ENCODE measurements around the gene MSI2. TPM values are rescaled to one million over a fixed set of nuclear protein-coding genes. Genes with fewer than 3 reads are reported as not detected.

Gene MSI2
- total RNA-seq, 2 experiments from 2014 or later: 131 to 164 TPM

DNA sequence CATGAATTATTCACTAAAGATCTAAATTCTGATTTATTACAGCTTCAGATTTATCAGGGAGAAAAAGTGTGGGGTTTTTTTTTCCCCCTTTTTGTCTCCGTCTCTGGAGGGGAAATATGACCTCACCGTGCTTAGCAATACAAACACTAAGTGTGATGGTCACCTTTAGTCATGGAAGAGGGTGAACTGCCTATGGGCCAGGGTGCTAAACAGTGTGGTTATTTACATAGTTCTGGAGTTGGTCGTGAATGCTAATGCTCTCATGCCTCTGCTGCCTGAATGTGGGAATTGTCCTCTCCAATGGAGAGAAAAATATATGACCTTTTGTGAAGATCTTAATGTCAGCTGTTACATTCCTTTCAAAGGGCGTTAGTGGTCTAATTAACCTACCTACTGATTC is 44.8 kb upstream of the MSI2 start:
- Histone ChIP-seq H3K4me3 (ENCODE audit: low read depth, low read length, poor library complexity, severe bottlenecking) (no peak overlapping the region), H3K4me1 (ENCODE audit: insufficient read depth, low read length, poor library complexity, severe bottlenecking) (no peaks in the 10 kb centered on the region), H3K27ac (ENCODE audit: low read depth, low read length, poor library complexity, severe bottlenecking) (no peak overlapping the region), H3K36me3 (ENCODE audit: insufficient read depth, low read length) (no peaks in the 10 kb centered on the region), H3K9me2 (ENCODE audit: insufficient read depth, low read length) (no peaks in the 10 kb centered on the region), H2AFZ (ENCODE audit: low read length) (no peak overlapping the region), H3K9me3 (ENCODE audit: low read length) (peaks cover 6% of the 10 kb centered on the region; the same call in 1 of the 2 replicates), H3K4me2 (ENCODE audit: low read length) (no peak overlapping the region), H3K79me2 (ENCODE audit: insufficient read depth, low read depth, low read length) (no peaks in the 10 kb centered on the region), H4K20me1 (ENCODE audit: insufficient read depth, low read length) (no peaks in the 10 kb centered on the region)
- TF ChIP-seq EZH2phosphoT487 (IDR thresholded peaks at IDR 0.05; ENCODE audit: borderline replicate concordance, low read depth, low read length): no peak
- TF ChIP-seq, protein P1, sequence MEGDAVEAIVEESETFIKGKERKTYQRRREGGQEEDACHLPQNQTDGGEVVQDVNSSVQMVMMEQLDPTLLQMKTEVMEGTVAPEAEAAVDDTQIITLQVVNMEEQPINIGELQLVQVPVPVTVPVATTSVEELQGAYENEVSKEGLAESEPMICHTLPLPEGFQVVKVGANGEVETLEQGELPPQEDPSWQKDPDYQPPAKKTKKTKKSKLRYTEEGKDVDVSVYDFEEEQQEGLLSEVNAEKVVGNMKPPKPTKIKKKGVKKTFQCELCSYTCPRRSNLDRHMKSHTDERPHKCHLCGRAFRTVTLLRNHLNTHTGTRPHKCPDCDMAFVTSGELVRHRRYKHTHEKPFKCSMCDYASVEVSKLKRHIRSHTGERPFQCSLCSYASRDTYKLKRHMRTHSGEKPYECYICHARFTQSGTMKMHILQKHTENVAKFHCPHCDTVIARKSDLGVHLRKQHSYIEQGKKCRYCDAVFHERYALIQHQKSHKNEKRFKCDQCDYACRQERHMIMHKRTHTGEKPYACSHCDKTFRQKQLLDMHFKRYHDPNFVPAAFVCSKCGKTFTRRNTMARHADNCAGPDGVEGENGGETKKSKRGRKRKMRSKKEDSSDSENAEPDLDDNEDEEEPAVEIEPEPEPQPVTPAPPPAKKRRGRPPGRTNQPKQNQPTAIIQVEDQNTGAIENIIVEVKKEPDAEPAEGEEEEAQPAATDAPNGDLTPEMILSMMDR (conservative IDR thresholded peaks at IDR 0.05; ENCODE audit: low read length): no peak
- DNase-seq (ENCODE audit: low spot score): no peak
- ChIA-PET POLR2A (no interaction called here), CTCF (ENCODE audit: unreplicated experiment) (no interaction called here)
- no TSS peak for BruUV-seq (replicated peaks)
- intact Hi-C loops (cut with micrococcal nuclease; ENCODE audit: unreplicated experiment): no loop called here

DNA sequence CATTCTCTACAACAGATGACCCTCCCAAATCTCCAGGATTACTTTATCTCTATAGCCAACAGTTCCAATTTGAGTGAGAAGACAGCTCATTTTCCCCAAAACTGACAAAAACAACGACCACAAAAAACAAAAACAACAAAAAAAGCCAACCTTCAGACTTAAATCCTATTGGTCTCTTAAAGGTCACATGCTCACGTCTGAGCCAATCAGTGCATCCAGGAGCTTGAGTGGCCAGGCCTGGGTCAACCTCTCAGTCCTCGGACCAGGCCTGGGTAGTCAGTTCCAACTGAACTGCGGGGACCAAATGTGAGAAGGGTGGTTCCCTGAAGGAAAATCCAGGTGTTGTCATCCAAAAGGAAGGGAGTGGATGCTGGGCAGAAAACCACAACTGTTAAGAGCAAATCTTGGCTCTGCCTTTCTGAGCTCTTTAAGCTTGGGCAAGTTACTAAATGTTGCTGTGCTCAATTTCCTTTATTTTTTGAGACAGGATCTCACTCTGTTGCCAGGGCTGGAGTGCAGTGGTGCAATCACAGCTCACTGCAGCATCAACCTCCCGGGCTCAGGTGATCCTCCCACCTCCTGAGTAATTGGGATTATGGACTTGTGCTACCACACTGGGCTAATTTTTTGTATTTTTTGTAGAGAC is 43.0 kb upstream of the MSI2 start:
- intact Hi-C loops (cut with micrococcal nuclease; ENCODE audit: unreplicated experiment): no loop called here
- no TSS peak for BruUV-seq (replicated peaks)

DNA sequence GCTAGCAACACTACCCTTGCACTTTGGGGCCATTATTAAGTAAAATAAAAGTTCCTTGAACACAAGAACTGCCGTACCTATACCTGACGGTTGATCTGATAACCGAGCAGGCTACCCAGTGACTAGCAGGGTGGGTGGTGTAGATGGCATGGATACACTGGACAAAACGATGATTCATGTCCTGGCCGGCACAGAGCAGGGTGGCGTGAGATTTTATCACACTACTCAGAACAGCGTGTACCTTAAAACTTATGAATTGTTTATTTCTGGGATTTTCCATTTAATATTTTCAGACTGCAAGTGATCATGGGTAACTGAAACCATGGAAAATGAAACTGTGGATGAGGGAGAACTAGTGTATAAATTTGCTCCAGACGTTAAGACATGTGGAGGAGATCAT is 41.0 kb upstream of the MSI2 start:
- POLR2A ChIA-PET: no interaction called here
- no TSS peak for BruUV-seq (replicated peaks)
- H3K9me2 ChIP-seq (ENCODE audit: insufficient read depth, low read length): no peaks in the 10 kb centered on the region
- H3K4me3 ChIP-seq (ENCODE audit: low read depth, low read length, poor library complexity, severe bottlenecking): no peak overlapping the region
- no peak overlapping the region for H3K4me2 ChIP-seq (ENCODE audit: low read length)
- no peaks in the 10 kb centered on the region for H4K20me1 ChIP-seq (ENCODE audit: insufficient read depth, low read length)
- H3K4me1 ChIP-seq (ENCODE audit: insufficient read depth, low read length, poor library complexity, severe bottlenecking): no peaks in the 10 kb centered on the region
- TF ChIP-seq, protein P1 (conservative IDR thresholded peaks at IDR 0.05; ENCODE audit: low read length): no peak
- TF ChIP-seq EZH2phosphoT487 (IDR thresholded peaks at IDR 0.05; ENCODE audit: borderline replicate concordance, low read depth, low read length): no peak
- no peak overlapping the region for H3K27ac ChIP-seq (ENCODE audit: low read depth, low read length, poor library complexity, severe bottlenecking)
- H3K9me3 ChIP-seq (ENCODE audit: low read length): no peaks in the 10 kb centered on the region
- CTCF ChIA-PET (ENCODE audit: unreplicated experiment): no interaction called here
- intact Hi-C loops (cut with micrococcal nuclease; ENCODE audit: unreplicated experiment): no loop called here
- no peak for DNase-seq (ENCODE audit: low spot score)
- no peaks in the 10 kb centered on the region for H3K79me2 ChIP-seq (ENCODE audit: insufficient read depth, low read depth, low read length)
- H2AFZ ChIP-seq (ENCODE audit: low read length): no peak overlapping the region
- no peaks in the 10 kb centered on the region for H3K36me3 ChIP-seq (ENCODE audit: insufficient read depth, low read length)

More for the DNA sequence above, 43.0 kb upstream of the MSI2 start:
- H3K79me2 ChIP-seq (ENCODE audit: insufficient read depth, low read depth, low read length): no peaks in the 10 kb centered on the region
- ChIA-PET CTCF (ENCODE audit: unreplicated experiment) (no interaction called here), POLR2A (no interaction called here)
- H3K4me1 ChIP-seq (ENCODE audit: insufficient read depth, low read length, poor library complexity, severe bottlenecking): no peaks in the 10 kb centered on the region
- no peak for DNase-seq (ENCODE audit: low spot score)
- no peak overlapping the region for H3K27ac ChIP-seq (ENCODE audit: low read depth, low read length, poor library complexity, severe bottlenecking)
- H4K20me1 ChIP-seq (ENCODE audit: insufficient read depth, low read length): no peaks in the 10 kb centered on the region
- no peaks in the 10 kb centered on the region for H3K9me2 ChIP-seq (ENCODE audit: insufficient read depth, low read length)
- H3K4me2 ChIP-seq (ENCODE audit: low read length): no peak overlapping the region
- H2AFZ ChIP-seq (ENCODE audit: low read length): no peak overlapping the region
- H3K9me3 ChIP-seq (ENCODE audit: low read length): peaks cover 6% of the 10 kb centered on the region; the same call in 1 of the 2 replicates
- TF ChIP-seq EZH2phosphoT487 (IDR thresholded peaks at IDR 0.05; ENCODE audit: borderline replicate concordance, low read depth, low read length): no peak
- TF ChIP-seq, protein P1 (conservative IDR thresholded peaks at IDR 0.05; ENCODE audit: low read length): no peak
- H3K36me3 ChIP-seq (ENCODE audit: insufficient read depth, low read length): no peaks in the 10 kb centered on the region
- no peak overlapping the region for H3K4me3 ChIP-seq (ENCODE audit: low read depth, low read length, poor library complexity, severe bottlenecking)
